H1 (cell line): ENCODE results near the gene CACNB2. TPM values are rescaled to one million over a fixed set of nuclear protein-coding genes. Genes with fewer than 3 reads are reported as not detected.

Experiments
- BACH1 ChIP-seq: IDR thresholded peaks from 2 replicates; pipeline ENCODE4 v1.6.1; 2012; ENCODE audit warnings: low read length, improper control_type of control experiment
- CHD1 ChIP-seq: IDR thresholded peaks from 2 replicates; pipeline ENCODE4 v1.6.1; 2012; ENCODE audit warnings: low read depth, low read length, improper control_type of control experiment
- CHD2 ChIP-seq: IDR thresholded peaks from 2 replicates; pipeline ENCODE4 v1.6.1; 2012; ENCODE audit warnings: low read length, improper control_type of control experiment
- CREB1 ChIP-seq: IDR thresholded peaks from 2 replicates; pipeline ENCODE4 v1.6.1; 2012; ENCODE audit warnings: inconsistent platforms
- polyA plus RNA-seq, 7 experiments: library from polyadenylated mRNA; depleted of rRNA in 3 of 7; stranded (reverse) in 5 of 7; unstranded in 2 of 7; fragments of >200 nt in 5 of 7; fragments of 200-250 nt in 2 of 7; gene quantifications; 1 replicate in 5 of 7; 2 replicates in 1 of 7; 4 replicates in 1 of 7; pipeline versions ENCODE4 v1.2.1 to v1.2.3, GENCODE V29; 2011 to 2013; ENCODE audit warnings: missing spikeins in 2 of 7, mixed read lengths in 2 of 7
- total RNA-seq: library from RNA; stranded (reverse); fragmentation: NEBNext Ultra II Directional; extraction: Animal tissue kit (Norgen Biotek cat#: 25700); gene quantifications from 2 replicates; pipeline ENCODE4 v1.2.1, GENCODE V29; 2021
- TF ChIP-seq, protein P1 (sequence below): fragments of 300-600 bp; sonication (generic); IDR thresholded peaks from 2 replicates; pipeline ENCODE4 v1.7.1; 2012; ENCODE audit warnings: low read length, moderate library complexity, mild to moderate bottlenecking, inconsistent platforms; ENCODE audit not compliant: insufficient replicate concordance

The CACNB2 gene
- total and polyA plus RNA-seq, 2 of the 8 experiments (the other 6 are each of a cell fraction or from before 2014, with no cell fraction given): 2.4 to 3.2 TPM

DNA sequence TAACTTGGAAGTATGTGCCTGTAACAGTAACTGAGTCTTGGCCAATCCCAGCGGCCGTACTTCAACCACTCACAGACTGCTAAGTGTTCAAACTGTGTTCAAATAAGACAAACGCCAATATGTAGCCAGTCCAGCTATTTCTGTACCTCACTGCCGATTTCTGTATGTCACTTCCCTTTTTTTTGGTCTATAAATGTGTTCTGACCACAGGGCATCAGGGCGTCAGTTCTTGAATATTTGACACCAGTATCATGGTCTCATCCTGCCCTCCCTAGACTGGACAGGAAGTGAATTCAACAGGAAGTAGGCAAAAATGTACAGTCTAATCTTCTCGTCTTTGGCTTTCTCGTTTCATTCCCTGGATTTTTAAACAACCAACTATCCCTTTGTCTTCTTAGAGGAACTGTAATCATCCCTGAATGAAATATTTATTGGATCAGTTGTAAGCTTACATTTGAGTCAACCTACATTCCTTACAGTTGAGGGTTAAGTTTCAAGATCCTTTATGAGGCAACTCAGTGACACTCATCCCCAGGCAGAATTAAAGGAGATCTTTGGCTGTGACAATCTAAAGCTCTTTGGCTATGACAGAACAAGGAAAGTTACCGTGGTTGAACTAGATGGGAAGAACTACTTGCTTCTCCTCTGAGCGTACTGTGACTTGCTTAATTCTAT is 278.5 kb downstream of the CACNB2 start (continued):
- TF ChIP-seq, protein P1, sequence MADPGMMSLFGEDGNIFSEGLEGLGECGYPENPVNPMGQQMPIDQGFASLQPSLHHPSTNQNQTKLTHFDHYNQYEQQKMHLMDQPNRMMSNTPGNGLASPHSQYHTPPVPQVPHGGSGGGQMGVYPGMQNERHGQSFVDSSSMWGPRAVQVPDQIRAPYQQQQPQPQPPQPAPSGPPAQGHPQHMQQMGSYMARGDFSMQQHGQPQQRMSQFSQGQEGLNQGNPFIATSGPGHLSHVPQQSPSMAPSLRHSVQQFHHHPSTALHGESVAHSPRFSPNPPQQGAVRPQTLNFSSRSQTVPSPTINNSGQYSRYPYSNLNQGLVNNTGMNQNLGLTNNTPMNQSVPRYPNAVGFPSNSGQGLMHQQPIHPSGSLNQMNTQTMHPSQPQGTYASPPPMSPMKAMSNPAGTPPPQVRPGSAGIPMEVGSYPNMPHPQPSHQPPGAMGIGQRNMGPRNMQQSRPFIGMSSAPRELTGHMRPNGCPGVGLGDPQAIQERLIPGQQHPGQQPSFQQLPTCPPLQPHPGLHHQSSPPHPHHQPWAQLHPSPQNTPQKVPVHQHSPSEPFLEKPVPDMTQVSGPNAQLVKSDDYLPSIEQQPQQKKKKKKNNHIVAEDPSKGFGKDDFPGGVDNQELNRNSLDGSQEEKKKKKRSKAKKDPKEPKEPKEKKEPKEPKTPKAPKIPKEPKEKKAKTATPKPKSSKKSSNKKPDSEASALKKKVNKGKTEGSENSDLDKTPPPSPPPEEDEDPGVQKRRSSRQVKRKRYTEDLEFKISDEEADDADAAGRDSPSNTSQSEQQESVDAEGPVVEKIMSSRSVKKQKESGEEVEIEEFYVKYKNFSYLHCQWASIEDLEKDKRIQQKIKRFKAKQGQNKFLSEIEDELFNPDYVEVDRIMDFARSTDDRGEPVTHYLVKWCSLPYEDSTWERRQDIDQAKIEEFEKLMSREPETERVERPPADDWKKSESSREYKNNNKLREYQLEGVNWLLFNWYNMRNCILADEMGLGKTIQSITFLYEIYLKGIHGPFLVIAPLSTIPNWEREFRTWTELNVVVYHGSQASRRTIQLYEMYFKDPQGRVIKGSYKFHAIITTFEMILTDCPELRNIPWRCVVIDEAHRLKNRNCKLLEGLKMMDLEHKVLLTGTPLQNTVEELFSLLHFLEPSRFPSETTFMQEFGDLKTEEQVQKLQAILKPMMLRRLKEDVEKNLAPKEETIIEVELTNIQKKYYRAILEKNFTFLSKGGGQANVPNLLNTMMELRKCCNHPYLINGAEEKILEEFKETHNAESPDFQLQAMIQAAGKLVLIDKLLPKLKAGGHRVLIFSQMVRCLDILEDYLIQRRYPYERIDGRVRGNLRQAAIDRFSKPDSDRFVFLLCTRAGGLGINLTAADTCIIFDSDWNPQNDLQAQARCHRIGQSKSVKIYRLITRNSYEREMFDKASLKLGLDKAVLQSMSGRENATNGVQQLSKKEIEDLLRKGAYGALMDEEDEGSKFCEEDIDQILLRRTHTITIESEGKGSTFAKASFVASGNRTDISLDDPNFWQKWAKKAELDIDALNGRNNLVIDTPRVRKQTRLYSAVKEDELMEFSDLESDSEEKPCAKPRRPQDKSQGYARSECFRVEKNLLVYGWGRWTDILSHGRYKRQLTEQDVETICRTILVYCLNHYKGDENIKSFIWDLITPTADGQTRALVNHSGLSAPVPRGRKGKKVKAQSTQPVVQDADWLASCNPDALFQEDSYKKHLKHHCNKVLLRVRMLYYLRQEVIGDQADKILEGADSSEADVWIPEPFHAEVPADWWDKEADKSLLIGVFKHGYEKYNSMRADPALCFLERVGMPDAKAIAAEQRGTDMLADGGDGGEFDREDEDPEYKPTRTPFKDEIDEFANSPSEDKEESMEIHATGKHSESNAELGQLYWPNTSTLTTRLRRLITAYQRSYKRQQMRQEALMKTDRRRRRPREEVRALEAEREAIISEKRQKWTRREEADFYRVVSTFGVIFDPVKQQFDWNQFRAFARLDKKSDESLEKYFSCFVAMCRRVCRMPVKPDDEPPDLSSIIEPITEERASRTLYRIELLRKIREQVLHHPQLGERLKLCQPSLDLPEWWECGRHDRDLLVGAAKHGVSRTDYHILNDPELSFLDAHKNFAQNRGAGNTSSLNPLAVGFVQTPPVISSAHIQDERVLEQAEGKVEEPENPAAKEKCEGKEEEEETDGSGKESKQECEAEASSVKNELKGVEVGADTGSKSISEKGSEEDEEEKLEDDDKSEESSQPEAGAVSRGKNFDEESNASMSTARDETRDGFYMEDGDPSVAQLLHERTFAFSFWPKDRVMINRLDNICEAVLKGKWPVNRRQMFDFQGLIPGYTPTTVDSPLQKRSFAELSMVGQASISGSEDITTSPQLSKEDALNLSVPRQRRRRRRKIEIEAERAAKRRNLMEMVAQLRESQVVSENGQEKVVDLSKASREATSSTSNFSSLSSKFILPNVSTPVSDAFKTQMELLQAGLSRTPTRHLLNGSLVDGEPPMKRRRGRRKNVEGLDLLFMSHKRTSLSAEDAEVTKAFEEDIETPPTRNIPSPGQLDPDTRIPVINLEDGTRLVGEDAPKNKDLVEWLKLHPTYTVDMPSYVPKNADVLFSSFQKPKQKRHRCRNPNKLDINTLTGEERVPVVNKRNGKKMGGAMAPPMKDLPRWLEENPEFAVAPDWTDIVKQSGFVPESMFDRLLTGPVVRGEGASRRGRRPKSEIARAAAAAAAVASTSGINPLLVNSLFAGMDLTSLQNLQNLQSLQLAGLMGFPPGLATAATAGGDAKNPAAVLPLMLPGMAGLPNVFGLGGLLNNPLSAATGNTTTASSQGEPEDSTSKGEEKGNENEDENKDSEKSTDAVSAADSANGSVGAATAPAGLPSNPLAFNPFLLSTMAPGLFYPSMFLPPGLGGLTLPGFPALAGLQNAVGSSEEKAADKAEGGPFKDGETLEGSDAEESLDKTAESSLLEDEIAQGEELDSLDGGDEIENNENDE: no peak
- TF ChIP-seq CREB1: no peak
- TF ChIP-seq CHD2: no peak
- TF ChIP-seq BACH1: no peak
- no peak for TF ChIP-seq CHD1
